Osteocyte (in vitro differentiated cells): Measurements from ENCODE around the gene RNF208. TPM values are rescaled to one million over a fixed set of nuclear protein-coding genes. Genes with fewer than 3 reads are reported as not detected.
A peak's percentile ranks its signal among the peaks of the same experiment; 100 is the strongest.

Experiments
- DNase-seq: peaks from one replicate; pipeline ENCODE4 v3.0.0; 2021; ENCODE audit warnings: mixed read lengths; ENCODE audit not compliant: unreplicated experiment; ENCODE audit errors: extremely low spot score
- H3K27ac Mint-ChIP-seq: one replicate; pipeline ENCODE4 v1.8.0; 2021; ENCODE audit warnings: mild to moderate bottlenecking, mixed read lengths; ENCODE audit not compliant: unreplicated experiment
- H3K27me3 Mint-ChIP-seq: one replicate; pipeline ENCODE4 v1.8.0; 2021; ENCODE audit warnings: mixed read lengths; ENCODE audit not compliant: unreplicated experiment
- H3K36me3 Mint-ChIP-seq: one replicate; pipeline ENCODE4 v1.8.0; 2021; ENCODE audit warnings: mixed read lengths; ENCODE audit not compliant: unreplicated experiment
- H3K4me1 Mint-ChIP-seq: one replicate; pipeline ENCODE4 v1.8.0; 2021; ENCODE audit warnings: mixed read lengths; ENCODE audit not compliant: unreplicated experiment
- H3K4me3 Mint-ChIP-seq: one replicate; pipeline ENCODE4 v1.8.0; 2021; ENCODE audit warnings: mild to moderate bottlenecking, moderate library complexity, mixed read lengths; ENCODE audit not compliant: unreplicated experiment
- H3K9me3 Mint-ChIP-seq: one replicate; pipeline ENCODE4 v1.8.0; 2021; ENCODE audit warnings: mixed read lengths; ENCODE audit not compliant: unreplicated experiment
- total RNA-seq: library from RNA; stranded (reverse); gene quantifications from 2 replicates; pipeline ENCODE4 v1.2.1, GENCODE V29; 2021
- TF ChIP-seq, protein P1 (sequence below): fragments of 200-600 bp; sonication (generic); IDR thresholded peaks from 2 replicates; pipeline ENCODE4 v1.5.0; 2021; ENCODE audit warnings: antibody characterized with exemption, mild to moderate bottlenecking, moderate library complexity

Gene RNF208
- total RNA-seq, 1 donor from 2014 or later = 7.2 TPM

DNA sequence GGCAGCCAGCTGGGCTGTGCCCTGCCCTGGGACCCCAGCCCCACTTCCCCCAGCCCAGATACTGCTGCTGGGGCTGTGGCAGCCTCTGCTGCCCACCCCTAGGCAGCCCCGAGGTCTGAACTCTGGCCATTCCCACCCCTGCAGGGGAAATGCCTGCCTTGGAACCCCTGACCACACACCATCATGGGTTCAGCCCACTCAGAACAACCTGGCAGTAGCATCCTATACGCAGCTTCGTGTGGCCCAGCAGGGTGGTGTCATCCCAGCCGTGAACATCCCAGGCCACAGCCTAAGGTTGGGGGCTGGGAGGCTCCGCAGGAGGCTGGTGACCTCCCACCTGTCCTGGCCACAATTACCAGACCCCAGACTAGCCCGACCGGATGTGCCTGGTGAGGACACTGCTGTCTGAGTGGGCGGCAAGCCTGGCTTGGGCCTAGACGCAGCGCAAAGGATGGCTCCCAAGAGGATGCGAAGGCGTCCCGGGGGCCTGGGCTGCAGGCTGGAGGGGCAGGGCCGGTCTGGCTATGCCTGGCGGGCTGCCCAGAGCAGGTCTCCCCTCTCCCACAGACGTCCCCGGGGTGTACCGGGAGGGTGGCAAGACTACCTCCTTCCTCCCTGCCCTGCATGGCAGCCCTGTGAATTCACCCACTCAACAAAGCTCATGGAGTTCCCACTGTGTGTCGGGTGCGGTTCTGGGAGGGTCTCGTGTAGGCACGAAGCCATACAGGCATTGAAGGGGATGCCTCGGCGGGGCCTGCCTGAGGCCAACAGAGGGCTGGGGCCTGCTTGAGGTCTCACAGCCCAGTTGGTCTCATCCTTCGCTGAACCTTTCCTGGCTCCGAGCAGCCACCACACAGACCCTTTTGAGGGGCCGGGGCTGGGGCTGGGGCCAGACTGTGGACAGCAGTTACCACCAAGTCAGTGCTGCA, 7.2 kb upstream of the RNF208 start:
- Mint-ChIP-seq H3K4me3 (no peak overlapping the region), H3K4me1 (peaks cover 4% of the 10 kb centered on the region), H3K27me3 (no peaks in the 10 kb centered on the region), H3K36me3 (no peaks in the 10 kb centered on the region), H3K27ac (no peak overlapping the region), H3K9me3 (no peaks in the 10 kb centered on the region)
- no peak for DNase-seq
- TF ChIP-seq, protein P1, sequence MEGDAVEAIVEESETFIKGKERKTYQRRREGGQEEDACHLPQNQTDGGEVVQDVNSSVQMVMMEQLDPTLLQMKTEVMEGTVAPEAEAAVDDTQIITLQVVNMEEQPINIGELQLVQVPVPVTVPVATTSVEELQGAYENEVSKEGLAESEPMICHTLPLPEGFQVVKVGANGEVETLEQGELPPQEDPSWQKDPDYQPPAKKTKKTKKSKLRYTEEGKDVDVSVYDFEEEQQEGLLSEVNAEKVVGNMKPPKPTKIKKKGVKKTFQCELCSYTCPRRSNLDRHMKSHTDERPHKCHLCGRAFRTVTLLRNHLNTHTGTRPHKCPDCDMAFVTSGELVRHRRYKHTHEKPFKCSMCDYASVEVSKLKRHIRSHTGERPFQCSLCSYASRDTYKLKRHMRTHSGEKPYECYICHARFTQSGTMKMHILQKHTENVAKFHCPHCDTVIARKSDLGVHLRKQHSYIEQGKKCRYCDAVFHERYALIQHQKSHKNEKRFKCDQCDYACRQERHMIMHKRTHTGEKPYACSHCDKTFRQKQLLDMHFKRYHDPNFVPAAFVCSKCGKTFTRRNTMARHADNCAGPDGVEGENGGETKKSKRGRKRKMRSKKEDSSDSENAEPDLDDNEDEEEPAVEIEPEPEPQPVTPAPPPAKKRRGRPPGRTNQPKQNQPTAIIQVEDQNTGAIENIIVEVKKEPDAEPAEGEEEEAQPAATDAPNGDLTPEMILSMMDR = no peak

DNA sequence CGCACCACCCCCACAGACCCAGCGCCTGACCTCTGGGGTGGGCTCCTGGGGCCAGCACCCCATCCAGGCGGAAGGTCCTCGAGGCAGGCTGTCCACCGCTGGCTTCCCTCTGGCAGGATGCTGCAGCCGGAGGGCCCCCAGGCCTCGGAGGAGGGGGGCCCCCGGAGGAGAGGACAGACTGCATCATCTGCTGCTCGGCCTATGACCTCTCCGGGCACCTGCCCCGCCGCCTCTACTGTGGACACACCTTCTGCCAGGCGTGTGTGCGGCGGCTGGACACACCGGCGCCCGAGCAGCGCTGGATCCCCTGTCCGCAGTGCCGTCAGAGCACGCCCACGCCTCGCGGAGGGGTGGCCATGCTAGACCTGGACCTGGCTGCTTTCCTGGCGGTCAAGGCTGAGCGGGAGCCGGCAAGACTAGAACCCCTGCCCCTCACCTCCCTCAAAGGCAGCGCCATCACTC, 6.5 kb upstream of the RNF208 start:
- no peak overlapping the region for H3K27ac Mint-ChIP-seq
- TF ChIP-seq, protein P1 = no peak
- no peak overlapping the region for H3K4me3 Mint-ChIP-seq

DNA sequence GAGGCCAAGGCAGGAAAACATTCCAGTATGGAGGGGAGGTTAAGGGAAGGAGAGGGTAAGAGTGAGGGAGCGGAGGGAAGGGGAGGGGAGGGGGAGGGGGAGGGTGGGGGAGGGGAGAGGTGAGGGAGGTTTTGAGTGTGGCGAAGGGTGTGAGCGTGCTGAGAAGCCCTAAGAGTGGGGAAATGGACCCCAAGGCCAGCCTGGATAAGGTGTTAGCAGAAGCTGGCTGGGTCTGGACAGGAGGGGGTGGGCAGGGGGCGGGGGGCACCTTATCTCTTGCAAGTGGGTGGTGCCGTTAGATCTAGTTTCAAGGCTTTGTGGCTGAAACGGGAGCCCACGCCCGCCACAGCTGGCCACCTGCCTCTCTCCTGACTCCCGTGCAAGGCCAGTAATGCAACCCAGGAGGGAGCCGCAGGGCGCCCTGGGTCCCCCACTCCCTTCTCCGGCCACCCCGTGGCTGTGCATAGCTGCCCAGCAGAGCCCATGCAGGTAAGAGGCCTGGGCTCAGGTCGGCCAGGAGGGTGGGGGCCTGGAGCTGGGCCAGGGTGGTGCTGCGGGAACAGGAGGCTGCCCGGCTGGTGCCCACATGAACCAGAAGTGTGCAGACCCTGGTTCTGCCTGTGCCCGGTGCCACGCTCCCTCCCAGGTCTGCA, 5.9 kb upstream of the RNF208 start:
- Mint-ChIP-seq H3K4me1 (peaks cover 8% of the 10 kb centered on the region), H3K4me3 (no peak overlapping the region), H3K27ac (peak overlapping the region; percentile 25), H3K36me3 (no peaks in the 10 kb centered on the region), H3K27me3 (no peaks in the 10 kb centered on the region), H3K9me3 (no peaks in the 10 kb centered on the region)
- DNase-seq = no peak
- TF ChIP-seq, protein P1 = no peak

More for the DNA sequence above, 6.5 kb upstream of the RNF208 start:
- H3K27me3 Mint-ChIP-seq = no peaks in the 10 kb centered on the region
- DNase-seq = no peak
- no peaks in the 10 kb centered on the region for H3K9me3 Mint-ChIP-seq
- no peaks in the 10 kb centered on the region for H3K36me3 Mint-ChIP-seq
- H3K4me1 Mint-ChIP-seq = peaks cover 6% of the 10 kb centered on the region

DNA sequence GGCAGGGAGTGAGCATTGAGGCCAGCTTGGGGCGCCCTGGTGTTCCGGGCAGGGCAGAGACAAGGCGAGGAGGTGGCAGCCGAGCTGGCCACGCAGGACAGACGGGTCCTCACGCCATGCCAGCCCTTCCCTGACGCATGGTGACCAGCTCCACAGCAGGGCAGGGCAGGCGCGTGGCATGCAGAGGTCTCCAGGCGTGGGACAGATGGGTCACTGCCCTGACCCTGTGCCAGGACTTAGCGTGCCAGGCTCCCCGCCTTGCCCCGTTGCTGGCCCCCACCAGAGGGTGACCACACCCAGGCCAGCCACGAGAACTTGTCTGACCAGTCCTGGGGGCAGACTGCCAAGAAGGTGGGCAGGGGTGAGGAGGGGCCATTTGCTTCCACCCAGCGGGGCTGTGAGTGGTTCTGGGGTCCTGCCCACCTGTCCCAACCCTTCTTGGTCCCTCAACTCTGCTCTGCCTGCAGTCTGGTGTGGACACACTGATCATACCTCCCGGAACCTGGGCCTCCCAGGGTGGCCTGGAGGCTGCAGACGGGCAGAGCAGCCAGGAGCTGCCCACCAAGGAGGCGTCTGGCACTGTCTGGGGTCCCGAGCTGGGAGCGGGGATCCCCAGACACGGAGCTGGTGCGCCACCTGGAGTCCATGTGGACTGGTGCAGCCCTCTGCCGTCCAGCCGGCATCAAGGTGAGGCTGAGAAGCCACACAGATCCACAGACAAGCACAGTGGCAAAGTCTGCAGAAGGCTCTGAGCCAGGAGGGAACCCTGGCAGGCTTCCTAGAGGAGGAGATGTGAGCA, 5.2 kb upstream of the RNF208 start, which contains the start of gene RNF224:
RNF224 (plus strand) TSS at position 449 of the 799 bp plus-strand sequence. CDS start 834 bp downstream, outside the sequence.
- Mint-ChIP-seq H3K36me3 (no peaks in the 10 kb centered on the region), H3K9me3 (no peaks in the 10 kb centered on the region), H3K4me3 (no peak within 1 kb of the TSS), H3K27me3 (no peaks in the 10 kb centered on the region), H3K27ac (peak within 1 kb of the TSS; percentile 25), H3K4me1 (peaks cover 10% of the 10 kb centered on the region)
- DNase-seq = peak; percentile 91
- TF ChIP-seq, protein P1 = peak; percentile 89
